Lower leg skin (tissue), 3 donors: ENCODE results near the gene ELFN2.

Experiments
- CTCF ChIP-seq, 3 donors: fragments of 450-650 bp; IDR thresholded peaks; one replicate each; pipeline ENCODE4 v1.5.1; 2016; ENCODE audit warnings: antibody characterized with exemption in 3 of 3, mild to moderate bottlenecking in 3 of 3, moderate library complexity in 2 of 3
- POLR2A ChIP-seq, 2 donors: fragments of 450-650 bp; IDR thresholded peaks; one replicate each; pipeline ENCODE4 v1.6.1; 2016 to 2017; ENCODE audit warnings: antibody characterized with exemption in 2 of 2, mild to moderate bottlenecking in 1 of 2, moderate library complexity in 1 of 2

GRCh38 chr22:37393746-37394145, 33.5 kb downstream of the ELFN2 start:
- TF ChIP-seq CTCF (IDR thresholded peaks at IDR 0.05), result no peak
- no peak for TF ChIP-seq POLR2A (IDR thresholded peaks at IDR 0.05)
